ENCODE results near the gene ZFP91.

DNA sequence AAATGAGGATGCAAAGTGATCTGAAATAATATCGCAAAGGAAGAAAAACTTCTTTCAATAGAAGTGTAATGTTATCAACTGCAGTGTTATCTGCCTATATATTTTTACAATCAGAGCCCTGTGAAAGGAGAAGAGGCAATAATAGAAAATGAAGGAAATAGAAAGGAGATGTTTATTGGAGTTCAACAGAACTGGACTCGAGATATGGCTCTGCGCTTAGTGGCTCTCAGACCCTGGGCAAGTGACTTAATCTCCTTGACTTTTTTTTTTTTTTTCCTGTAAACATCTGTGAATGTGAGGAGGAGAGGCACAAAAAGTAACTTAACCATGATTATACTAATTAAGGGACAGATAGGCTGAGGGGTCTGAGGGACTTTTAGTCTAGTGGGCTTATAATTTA is 62.5 kb downstream of the ZFP91 start:
- TF ChIP-seq POLR2A (IDR thresholded peaks at IDR 0.05; ENCODE audit: low read depth, low read length) (no peak), POLR2AphosphoS5 (IDR thresholded peaks at IDR 0.05; ENCODE audit: low read depth, low read length) (no peak)
